ENCODE results near the gene CLCA1. TPM values are rescaled to one million over a fixed set of nuclear protein-coding genes. Genes with fewer than 3 reads are reported as not detected.

CLCA1 gene
- total RNA-seq, 1 experiment from 2014 or later = not detected

- no peak overlapping the region for H3K4ac ChIP-seq (ENCODE audit: low read depth, low read length)
- no peak overlapping the region for H3K56ac ChIP-seq (ENCODE audit: insufficient read length, low read depth, low read length)
- Mint-ChIP-seq H3K27ac (no peak overlapping the region), H3K9me3 (no peaks in the 10 kb centered on the region), H3K4me3 (no peak overlapping the region), H3K36me3 (ENCODE audit: insufficient read depth in 1 of 3, low read depth in 3 of 3) (no peaks in the 10 kb centered on the region), H3K4me1 (no peaks in the 10 kb centered on the region), H3K27me3 (ENCODE audit: low read depth) (no peaks in the 10 kb centered on the region)
- no peaks in the 10 kb centered on the region for H3K27me3 ChIP-seq (ENCODE audit: insufficient read depth, low read length)
- H3K23me2 ChIP-seq (ENCODE audit: insufficient read length, low read depth, low read length, poor library complexity, severe bottlenecking) = no peaks in the 10 kb centered on the region
- H3K4me2 ChIP-seq (ENCODE audit: insufficient read depth, insufficient read length, low read length) = no peak overlapping the region
- no peak overlapping the region for H3K23ac ChIP-seq (ENCODE audit: insufficient read length, low read depth, low read length)
- H2BK15ac ChIP-seq (ENCODE audit: low read depth, low read length) = no peak overlapping the region
- no peak overlapping the region for H4K8ac ChIP-seq (replicated peaks; ENCODE audit: insufficient read length, low read depth, low read length)
- no peak overlapping the region for H2BK12ac ChIP-seq (ENCODE audit: insufficient read length, low read depth, low read length)
- no peak overlapping the region for H3K9ac ChIP-seq (ENCODE audit: extremely low read depth, insufficient read length, low read length)
- no peak overlapping the region for H2BK120ac ChIP-seq (ENCODE audit: low read depth, low read length, poor library complexity, severe bottlenecking)
- H3T11ph ChIP-seq (ENCODE audit: low read length) = no peak overlapping the region
- H4K91ac ChIP-seq (ENCODE audit: insufficient read length, low read depth, low read length) = no peak overlapping the region
- H2AK5ac ChIP-seq (ENCODE audit: insufficient read length, low read length) = no peak overlapping the region
- TF ChIP-seq CTCF (conservative IDR thresholded peaks at IDR 0.05) = no peak
- no peak overlapping the region for H3K27ac ChIP-seq (ENCODE audit: insufficient read length, low read depth, low read length)
- no peaks in the 10 kb centered on the region for H3K79me2 ChIP-seq (ENCODE audit: insufficient read depth, low read length)
- WGBS (ENCODE audit: extremely low coverage, insufficient read length, low lambda C conversion rate) = no CpG with 5 or more reads among the region's 1 CpG
- no peaks in the 10 kb centered on the region for H3K9me3 ChIP-seq (ENCODE audit: control insufficient read depth, low read depth, low read length)
- DNase-seq = no peak
- no peak overlapping the region for H3K14ac ChIP-seq (ENCODE audit: insufficient read depth, low read length)
- H2BK5ac ChIP-seq (ENCODE audit: insufficient read length, low read length) = no peak overlapping the region
- H3K79me1 ChIP-seq (ENCODE audit: insufficient read depth, low read depth, low read length, poor library complexity, severe bottlenecking) = no peaks in the 10 kb centered on the region
- H3K4me1 ChIP-seq (ENCODE audit: insufficient read depth, low read length) = no peaks in the 10 kb centered on the region
- H2AFZ ChIP-seq (ENCODE audit: low read length) = no peak overlapping the region
- no peaks in the 10 kb centered on the region for H4K20me1 ChIP-seq (ENCODE audit: control insufficient read depth, insufficient read depth, insufficient read length)
- H4K5ac ChIP-seq (ENCODE audit: insufficient read length, low read depth, low read length) = no peak overlapping the region
- no peak overlapping the region for H2BK20ac ChIP-seq (ENCODE audit: low read depth, low read length, poor library complexity, severe bottlenecking)
- no peak overlapping the region for H3K18ac ChIP-seq (ENCODE audit: insufficient read length, low read depth, low read length)
Measured at GRCh38 chr1:86464819-86465218, 3.9 kb upstream of the CLCA1 start.

Measured in H9 (cell line).